ENCODE results near the gene CELF2. TPM values are rescaled to one million over a fixed set of nuclear protein-coding genes. Genes with fewer than 3 reads are reported as not detected.

Gene CELF2
- total RNA-seq, 1 donor from 2014 or later: 3.8 TPM

DNA sequence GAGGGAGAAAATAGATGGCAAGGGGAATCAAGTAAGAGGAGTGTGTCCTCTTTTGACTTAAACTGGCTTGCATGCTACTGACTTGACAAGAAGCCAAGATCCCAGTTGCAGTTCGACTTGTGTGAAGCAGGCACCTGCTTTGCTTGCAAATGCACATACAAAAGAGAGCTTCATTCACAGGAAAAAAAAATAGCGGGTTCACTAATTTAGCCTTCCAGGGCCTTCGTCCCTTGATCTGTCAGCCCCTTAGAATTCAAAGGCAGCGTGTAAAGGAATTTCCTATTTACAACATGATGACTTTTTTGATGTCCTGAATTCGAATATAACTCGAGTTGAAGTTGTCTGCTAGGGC is 192.1 kb downstream of the CELF2 start:
- Mint-ChIP-seq H3K36me3 (ENCODE audit: insufficient read depth) (no peaks in the 10 kb centered on the region), H3K4me3 (ENCODE audit: low read depth) (no peak overlapping the region), H3K27ac (no peak overlapping the region), H3K9me3 (ENCODE audit: low read depth) (no peaks in the 10 kb centered on the region), H3K4me1 (ENCODE audit: low read depth) (no peaks in the 10 kb centered on the region), H3K27me3 (peaks cover 37% of the 10 kb centered on the region)
- TF ChIP-seq, protein P1, sequence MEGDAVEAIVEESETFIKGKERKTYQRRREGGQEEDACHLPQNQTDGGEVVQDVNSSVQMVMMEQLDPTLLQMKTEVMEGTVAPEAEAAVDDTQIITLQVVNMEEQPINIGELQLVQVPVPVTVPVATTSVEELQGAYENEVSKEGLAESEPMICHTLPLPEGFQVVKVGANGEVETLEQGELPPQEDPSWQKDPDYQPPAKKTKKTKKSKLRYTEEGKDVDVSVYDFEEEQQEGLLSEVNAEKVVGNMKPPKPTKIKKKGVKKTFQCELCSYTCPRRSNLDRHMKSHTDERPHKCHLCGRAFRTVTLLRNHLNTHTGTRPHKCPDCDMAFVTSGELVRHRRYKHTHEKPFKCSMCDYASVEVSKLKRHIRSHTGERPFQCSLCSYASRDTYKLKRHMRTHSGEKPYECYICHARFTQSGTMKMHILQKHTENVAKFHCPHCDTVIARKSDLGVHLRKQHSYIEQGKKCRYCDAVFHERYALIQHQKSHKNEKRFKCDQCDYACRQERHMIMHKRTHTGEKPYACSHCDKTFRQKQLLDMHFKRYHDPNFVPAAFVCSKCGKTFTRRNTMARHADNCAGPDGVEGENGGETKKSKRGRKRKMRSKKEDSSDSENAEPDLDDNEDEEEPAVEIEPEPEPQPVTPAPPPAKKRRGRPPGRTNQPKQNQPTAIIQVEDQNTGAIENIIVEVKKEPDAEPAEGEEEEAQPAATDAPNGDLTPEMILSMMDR (IDR thresholded peaks at IDR 0.05; ENCODE audit: unreplicated experiment): no peak
- DNase-seq (ENCODE audit: low spot score, unreplicated experiment): no peak

DNA sequence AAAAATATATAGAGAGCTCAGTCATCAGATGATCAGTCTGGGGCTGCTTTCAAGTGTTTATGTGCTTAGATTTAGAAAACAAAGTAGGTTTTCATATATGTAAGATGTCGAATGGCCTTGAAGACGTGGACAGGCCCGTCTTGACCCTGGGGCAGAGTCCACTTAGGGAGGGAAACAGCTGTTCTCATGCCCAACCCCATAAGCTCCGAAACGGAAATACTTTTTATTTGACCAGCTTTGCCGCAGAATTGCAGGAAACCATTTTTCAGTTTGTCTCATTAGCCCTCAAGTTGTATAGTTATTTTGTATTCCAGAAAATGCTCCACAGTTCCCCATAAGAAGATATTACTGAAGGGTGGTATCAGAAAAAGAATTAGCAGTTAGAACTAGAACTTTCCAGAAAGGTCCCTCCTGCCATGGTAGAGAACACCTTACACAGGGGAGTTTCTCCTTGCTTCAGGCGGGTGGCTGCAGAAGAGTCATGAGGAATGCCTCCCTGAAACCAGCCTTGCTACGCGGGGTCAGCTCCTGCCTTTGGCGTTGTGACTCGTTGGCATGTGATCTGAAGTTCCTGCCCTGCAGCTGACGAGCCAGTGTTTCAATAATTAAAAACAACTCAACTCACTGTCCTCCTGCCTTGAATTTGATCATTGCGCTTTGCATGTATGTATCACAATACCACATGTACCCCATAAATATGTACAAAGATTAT is 192.7 kb downstream of the CELF2 start:
- no peak overlapping the region for H3K27ac Mint-ChIP-seq
- no peaks in the 10 kb centered on the region for H3K4me1 Mint-ChIP-seq (ENCODE audit: low read depth)
- H3K4me3 Mint-ChIP-seq (ENCODE audit: low read depth): no peak overlapping the region
- no peaks in the 10 kb centered on the region for H3K36me3 Mint-ChIP-seq (ENCODE audit: insufficient read depth)
- DNase-seq (ENCODE audit: low spot score, unreplicated experiment): no peak
- no peaks in the 10 kb centered on the region for H3K9me3 Mint-ChIP-seq (ENCODE audit: low read depth)
- TF ChIP-seq, protein P1 (IDR thresholded peaks at IDR 0.05; ENCODE audit: unreplicated experiment): no peak
- peaks cover 42% of the 10 kb centered on the region for H3K27me3 Mint-ChIP-seq

DNA sequence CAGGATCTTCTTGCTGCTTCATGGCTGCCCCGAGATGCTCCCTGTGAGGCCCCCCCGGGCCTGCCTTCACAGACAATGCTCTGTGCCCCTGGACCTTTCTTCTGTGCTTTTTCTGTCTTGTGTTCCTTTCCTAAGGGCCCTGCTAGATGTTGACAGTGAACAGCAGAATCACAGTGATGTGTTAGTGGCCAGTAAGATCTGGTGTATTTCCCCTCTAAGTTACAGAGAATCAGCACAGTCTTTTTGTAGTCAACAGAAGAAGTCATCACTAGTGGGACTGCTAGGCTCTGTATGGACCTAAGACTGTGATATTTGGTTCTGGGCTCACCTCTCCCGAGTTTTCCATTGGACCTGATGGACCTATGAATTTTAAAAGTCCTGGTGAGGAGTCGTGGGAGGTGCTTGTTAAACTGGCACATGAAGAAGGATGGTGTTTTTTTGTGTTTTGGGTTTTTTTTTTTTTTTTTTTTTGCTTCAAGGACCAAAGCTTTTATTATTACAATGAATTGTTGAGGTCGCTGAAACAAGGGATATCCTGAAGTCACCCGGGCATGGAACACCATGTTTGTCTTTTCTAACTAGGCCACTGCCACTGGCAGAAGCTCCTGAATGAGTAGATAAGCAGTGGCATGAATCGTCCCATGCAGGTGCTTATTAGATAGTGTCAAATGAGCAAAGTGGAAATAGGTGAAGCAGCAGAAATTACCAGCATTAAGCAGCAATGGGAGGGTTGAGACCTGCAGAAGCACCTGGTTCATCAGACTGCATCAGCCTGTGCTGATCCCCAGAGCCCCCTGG is 194.8 kb downstream of the CELF2 start:
- H3K36me3 Mint-ChIP-seq (ENCODE audit: insufficient read depth): no peaks in the 10 kb centered on the region
- no peaks in the 10 kb centered on the region for H3K9me3 Mint-ChIP-seq (ENCODE audit: low read depth)
- DNase-seq (ENCODE audit: low spot score, unreplicated experiment): no peak
- H3K4me3 Mint-ChIP-seq (ENCODE audit: low read depth): no peak overlapping the region
- H3K4me1 Mint-ChIP-seq (ENCODE audit: low read depth): peaks cover 1% of the 10 kb centered on the region
- no peak overlapping the region for H3K27ac Mint-ChIP-seq
- H3K27me3 Mint-ChIP-seq: peaks cover 52% of the 10 kb centered on the region
- TF ChIP-seq, protein P1 (IDR thresholded peaks at IDR 0.05; ENCODE audit: unreplicated experiment): no peak

DNA sequence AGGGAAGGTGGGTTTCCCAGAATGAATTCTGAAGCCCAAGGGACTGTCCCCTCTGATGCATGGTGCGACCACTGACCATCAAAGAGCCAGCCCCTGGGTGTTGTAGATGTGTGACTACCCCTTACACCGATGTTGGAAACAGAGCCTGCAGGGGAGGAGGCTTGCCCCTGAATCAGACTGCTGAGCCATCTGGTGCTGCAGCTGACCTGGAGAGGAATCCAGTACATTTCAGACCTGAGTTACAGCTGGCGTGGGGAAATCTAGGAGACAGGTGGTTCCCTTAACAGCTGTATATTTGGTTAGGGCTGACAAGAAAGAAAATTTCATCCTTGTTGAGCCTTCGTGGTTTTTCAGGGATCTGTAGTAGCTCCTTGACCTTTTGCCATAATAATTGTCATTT is 195.5 kb downstream of the CELF2 start:
- Mint-ChIP-seq H3K27me3 (peaks cover 46% of the 10 kb centered on the region), H3K4me1 (ENCODE audit: low read depth) (peaks cover 5% of the 10 kb centered on the region), H3K9me3 (ENCODE audit: low read depth) (no peaks in the 10 kb centered on the region), H3K27ac (no peak overlapping the region), H3K36me3 (ENCODE audit: insufficient read depth) (no peaks in the 10 kb centered on the region), H3K4me3 (ENCODE audit: low read depth) (no peak overlapping the region)
- no peak for DNase-seq (ENCODE audit: low spot score, unreplicated experiment)
- TF ChIP-seq, protein P1 (IDR thresholded peaks at IDR 0.05; ENCODE audit: unreplicated experiment): no peak

DNA sequence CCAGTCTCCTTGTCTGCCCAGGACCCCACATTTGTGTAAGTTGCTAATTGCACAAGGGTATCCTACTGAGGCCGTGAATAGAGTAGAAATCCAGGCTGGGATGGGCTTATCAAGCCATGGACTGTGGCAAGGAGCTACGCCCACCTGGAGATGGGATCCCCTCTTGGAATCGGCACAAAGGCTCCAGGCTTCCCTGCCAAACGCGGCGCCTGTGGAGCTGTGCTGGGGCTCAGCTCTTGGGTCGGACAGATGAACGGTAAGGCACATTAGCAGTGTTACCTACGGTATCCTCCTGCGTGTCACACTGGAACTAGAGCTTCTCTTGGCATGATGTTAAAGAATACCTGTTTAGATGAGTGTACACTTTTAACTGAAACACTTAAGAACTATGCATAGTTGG is 196.7 kb downstream of the CELF2 start:
- H3K4me3 Mint-ChIP-seq (ENCODE audit: low read depth): no peak overlapping the region
- no peak for DNase-seq (ENCODE audit: low spot score, unreplicated experiment)
- no peak overlapping the region for H3K27ac Mint-ChIP-seq
- TF ChIP-seq, protein P1 (IDR thresholded peaks at IDR 0.05; ENCODE audit: unreplicated experiment): no peak
- H3K4me1 Mint-ChIP-seq (ENCODE audit: low read depth): peaks cover 13% of the 10 kb centered on the region
- peaks cover 39% of the 10 kb centered on the region for H3K27me3 Mint-ChIP-seq
- no peaks in the 10 kb centered on the region for H3K9me3 Mint-ChIP-seq (ENCODE audit: low read depth)
- no peaks in the 10 kb centered on the region for H3K36me3 Mint-ChIP-seq (ENCODE audit: insufficient read depth)
